GM19452 (cell line): ENCODE results near the gene ISG20L2.

Experiments
- ATAC-seq: cut with Tn5 transposase; IDR thresholded peaks from one replicate; pipeline ENCODE4 v1.9.1; 2021; ENCODE audit not compliant: unreplicated experiment

Gene ISG20L2

GRCh38 chr1:156707417-156708217 is 20.9 kb downstream of the ISG20L2 start:
- ATAC-seq, result no peak

GRCh38 chr1:156706657-156707416 is 21.7 kb downstream of the ISG20L2 start:
- no peak for ATAC-seq

- ATAC-seq, result no peak
Measured at GRCh38 chr1:156705918-156706656, 22.5 kb downstream of the ISG20L2 start.

- no peak for ATAC-seq
Measured at GRCh38 chr1:156705321-156705917, 23.1 kb downstream of the ISG20L2 start, which contains the start of gene CRABP2. Gene CRABP2 (minus strand): TSS chr1:156705583. CDS start chr1:156705446, 137 bp downstream.

GRCh38 chr1:156704930-156705320 is 23.6 kb downstream of the ISG20L2 start:
- ATAC-seq, result no peak

GRCh38 chr1:156704166-156704711 is 24.3 kb downstream of the ISG20L2 start:
- ATAC-seq, result no peak

- no peak for ATAC-seq
Measured at GRCh38 chr1:156703741-156704140, 24.8 kb downstream of the ISG20L2 start.

GRCh38 chr1:156703336-156703735 is 25.2 kb downstream of the ISG20L2 start:
- no peak for ATAC-seq

- ATAC-seq, result no peak
Measured at GRCh38 chr1:156700736-156701531, 27.6 kb downstream of the ISG20L2 start.

GRCh38 chr1:156698995-156699394 is 29.6 kb downstream of the ISG20L2 start:
- ATAC-seq, result no peak

- no peak for ATAC-seq
Measured at GRCh38 chr1:156697481-156697880, 31.1 kb downstream of the ISG20L2 start.

GRCh38 chr1:156696755-156697154 is 31.8 kb downstream of the ISG20L2 start:
- ATAC-seq, result no peak

GRCh38 chr1:156694690-156694962 is 33.9 kb downstream of the ISG20L2 start:
- no peak for ATAC-seq

GRCh38 chr1:156693848-156694689 is 34.5 kb downstream of the ISG20L2 start:
- no peak for ATAC-seq

GRCh38 chr1:156692925-156693847 is 35.4 kb downstream of the ISG20L2 start:
- no peak for ATAC-seq

GRCh38 chr1:156692441-156692924 is 36.1 kb downstream of the ISG20L2 start:
- no peak for ATAC-seq

GRCh38 chr1:156691665-156692440 is 36.7 kb downstream of the ISG20L2 start:
- no peak for ATAC-seq
